WTC11 (cell line): ENCODE data around the gene INPP5E. TPM values are rescaled to one million over a fixed set of nuclear protein-coding genes. Genes with fewer than 3 reads are reported as not detected.

Experiments used
- ATAC-seq: fragments of 200-7000 bp; cut with Tn5 transposase; 2 replicates; pipeline ENCODE4 v1.10.0; 2021; ENCODE audit warnings: mild to moderate bottlenecking, moderate library complexity
- CTCF ChIA-PET: fragments of 300-600 bp; sonication (Branson Sonifier 250); formaldehyde crosslinking; loops from one replicate; lab custom pipeline; 2021; ENCODE audit warnings: antibody characterized with exemption; lab: Charles Lee
- POLR2A ChIA-PET: fragments of 350-600 bp; sonication (Branson Sonifier 250); formaldehyde crosslinking; loops from one replicate; lab custom pipeline; 2021; ENCODE audit warnings: antibody characterized with exemption; lab: Charles Lee
- DNase-seq: peaks from one replicate; pipeline ENCODE4 v3.0.0; 2021; ENCODE audit warnings: low spot score
- H3K27ac Mint-ChIP-seq: 2 replicates; pipeline ENCODE4 v1.8.0; 2021; ENCODE audit warnings: mixed read lengths
- H3K27me3 Mint-ChIP-seq: 2 replicates; pipeline ENCODE4 v1.8.0; 2021; ENCODE audit warnings: low read depth, mild to moderate bottlenecking, moderate library complexity, mixed read lengths
- H3K36me3 Mint-ChIP-seq: 2 replicates; pipeline ENCODE4 v1.8.0; 2021; ENCODE audit warnings: mixed read lengths
- H3K4me1 Mint-ChIP-seq: 2 replicates; pipeline ENCODE4 v1.8.0; 2022; ENCODE audit warnings: mixed read lengths
- H3K4me3 Mint-ChIP-seq: 2 replicates; pipeline ENCODE4 v1.8.0; 2021; ENCODE audit warnings: mild to moderate bottlenecking, moderate library complexity, mixed read lengths
- H3K9me3 Mint-ChIP-seq: 2 replicates; pipeline ENCODE4 v1.8.0; 2021; ENCODE audit warnings: mixed read lengths
- ATF1 ChIP-seq: sonication (generic); formaldehyde crosslinking; IDR thresholded peaks from 2 replicates; pipeline ENCODE4 v1.8.1; 2023; ENCODE audit warnings: mild to moderate bottlenecking, moderate library complexity, missing genetic modification reagents
- ATF2 ChIP-seq: sonication (generic); formaldehyde crosslinking; IDR thresholded peaks from 2 replicates; pipeline ENCODE4 v1.8.1; 2022; ENCODE audit warnings: low read depth, missing genetic modification reagents, borderline replicate concordance
- CBFB ChIP-seq: sonication (generic); formaldehyde crosslinking; IDR thresholded peaks from 2 replicates; pipeline ENCODE4 v1.8.1; 2022; ENCODE audit warnings: mild to moderate bottlenecking, low read depth, missing genetic modification reagents
- ETV6 ChIP-seq: sonication (generic); formaldehyde crosslinking; IDR thresholded peaks from 2 replicates; pipeline ENCODE4 v1.8.1; 2022; ENCODE audit warnings: mild to moderate bottlenecking, missing genetic modification reagents
- FOXJ3 ChIP-seq: sonication (generic); formaldehyde crosslinking; IDR thresholded peaks from 2 replicates; pipeline ENCODE4 v1.9.0; 2021; ENCODE audit warnings: missing genetic modification reagents, mild to moderate bottlenecking, borderline replicate concordance
- HMGA2 ChIP-seq: fragments of 250-450 bp; sonication (Bioruptor Pico); IDR thresholded peaks from 2 replicates; pipeline ENCODE4 v1.4.0; 2021; ENCODE audit warnings: mild to moderate bottlenecking, moderate library complexity
- IRF1 ChIP-seq: sonication (generic); formaldehyde crosslinking; IDR thresholded peaks from 2 replicates; pipeline ENCODE4 v1.8.0; 2023; ENCODE audit warnings: missing genetic modification reagents
- KAT7 ChIP-seq: sonication (generic); formaldehyde crosslinking; IDR thresholded peaks from 2 replicates; pipeline ENCODE4 v1.8.1; 2023; ENCODE audit warnings: missing genetic modification reagents, mild to moderate bottlenecking, borderline replicate concordance
- MAX ChIP-seq: sonication (generic); formaldehyde crosslinking; IDR thresholded peaks from 2 replicates; pipeline ENCODE4 v1.8.0; 2022; ENCODE audit warnings: mild to moderate bottlenecking, missing genetic modification reagents
- PRDM15 ChIP-seq: sonication (generic); formaldehyde crosslinking; IDR thresholded peaks from 2 replicates; pipeline ENCODE4 v1.8.0; 2022; ENCODE audit warnings: missing genetic modification reagents
- PREB ChIP-seq: sonication (generic); formaldehyde crosslinking; IDR thresholded peaks from 2 replicates; pipeline ENCODE4 v1.8.1; 2022; ENCODE audit warnings: mild to moderate bottlenecking, missing genetic modification reagents, moderate library complexity, borderline replicate concordance
- RORB ChIP-seq: fragments of 250-450 bp; sonication (Bioruptor Pico); IDR thresholded peaks from 2 replicates; pipeline ENCODE4 v1.9.0; 2021; ENCODE audit warnings: mild to moderate bottlenecking
- TEAD4 ChIP-seq: sonication (generic); formaldehyde crosslinking; IDR thresholded peaks from 2 replicates; pipeline ENCODE4 v1.8.0; 2022; ENCODE audit warnings: mild to moderate bottlenecking, missing genetic modification reagents
- ZNF423 ChIP-seq: fragments of 250-450 bp; sonication (Bioruptor Pico); IDR thresholded peaks from 2 replicates; pipeline ENCODE4 v2.1.2; 2022; ENCODE audit warnings: mild to moderate bottlenecking, moderate library complexity
- ZNF425 ChIP-seq: fragments of 250-450 bp; sonication (Bioruptor Pico); conservative IDR thresholded peaks from 2 replicates; pipeline ENCODE4 v1.9.0; 2021; ENCODE audit warnings: mild to moderate bottlenecking
- ZNF512 ChIP-seq: sonication (generic); formaldehyde crosslinking; IDR thresholded peaks from 2 replicates; pipeline ENCODE4 v1.8.1; 2022; ENCODE audit warnings: missing genetic modification reagents, borderline replicate concordance
- ZSCAN18 ChIP-seq: fragments of 250-450 bp; sonication (Bioruptor Pico); IDR thresholded peaks from 2 replicates; pipeline ENCODE4 v2.1.2; 2022; ENCODE audit warnings: mild to moderate bottlenecking, moderate library complexity
- total RNA-seq: library from RNA; stranded (reverse); gene quantifications from 3 replicates; pipeline ENCODE4 v1.2.3, GENCODE V29; 2021

Gene INPP5E
- total RNA-seq, 1 experiment from 2014 or later, result 24.0 TPM

- Mint-ChIP-seq H3K4me1 (no peaks in the 10 kb centered on the region), H3K27ac (no peak overlapping the region), H3K9me3 (no peaks in the 10 kb centered on the region), H3K36me3 (peaks cover 82% of the 10 kb centered on the region), H3K4me3 (no peak overlapping the region), H3K27me3 (no peaks in the 10 kb centered on the region)
- POLR2A ChIA-PET, result interaction anchor here (0.9 kb wide), 1 partner anchor 51 kb away, joined by 3 read pairs; no protein-coding TSS in a partner anchor
- DNase-seq (no peak), ATAC-seq (no peak)
- CTCF ChIA-PET, result interaction anchor here (0.6 kb wide), 1 partner anchor 909 kb away, joined by 3 read pairs; no protein-coding TSS in a partner anchor
- no peak for TF ChIP-seq TEAD4 (CRISPR knock-in tag)
- no peak for TF ChIP-seq RORB
- TF ChIP-seq ZNF425 (CRISPR knock-in tag), result no peak
- TF ChIP-seq ATF2, result no peak
- TF ChIP-seq ZSCAN18 (CRISPR knock-in tag), result no peak
- TF ChIP-seq ETV6 (CRISPR knock-in tag), result no peak
- TF ChIP-seq IRF1, result no peak
- no peak for TF ChIP-seq PREB
- no peak for TF ChIP-seq ATF1
- TF ChIP-seq FOXJ3 (CRISPR knock-in tag), result no peak
- TF ChIP-seq ZNF512 (CRISPR knock-in tag), result no peak
- no peak for TF ChIP-seq HMGA2 (CRISPR knock-in tag)
- no peak for TF ChIP-seq KAT7 (CRISPR knock-in tag)
- TF ChIP-seq ZNF423, result no peak
- no peak for TF ChIP-seq PRDM15
- TF ChIP-seq MAX (CRISPR knock-in tag), result no peak
- TF ChIP-seq CBFB (CRISPR knock-in tag), result no peak
These were observed 21.2 kb upstream of the INPP5E start for GRCh38 chr9:136460772-136461325.
